HepG2 (cell line): ENCODE data around the gene NXPH1. TPM values are rescaled to one million over a fixed set of nuclear protein-coding genes. Genes with fewer than 3 reads are reported as not detected.

ENCODE experiments used
- ATAC-seq: fragments of 200-7000 bp; cut with Tn5 transposase; 3 replicates; pipeline ENCODE4 v1.9.1; 2020; ENCODE audit warnings: mild to moderate bottlenecking, moderate library complexity
- BruUV-seq: library from RNA; stranded (reverse); fragments of 400-500 nt; replicated peaks from 2 replicates; lab custom pipeline; 2021; lab: Mats Ljungman, UMichigan
- CTCF ChIA-PET: fragments of 300-600 bp; formaldehyde crosslinking; extraction: SDS; loops from one replicate; lab custom pipeline; 2021; ENCODE audit warnings: low total read pairs, inconsistent platforms, low intra/inter-chr PET ratio; lab: Yijun Ruan, JAX
- POLR2A ChIA-PET: fragments of 350-600 bp; sonication (Branson Sonifier 250); formaldehyde crosslinking; loops from one replicate; lab custom pipeline; 2020; ENCODE audit warnings: antibody characterized with exemption, inconsistent platforms; lab: Yijun Ruan, JAX
- DNase-seq: peaks from one replicate; pipeline ENCODE4 v3.0.0-alpha.2; 2015; ENCODE audit warnings: low spot score
- FAIRE-seq: peaks from 3 replicates; lab custom pipeline; 2011; peaks lifted over from hg19 to GRCh38; lab: Jason Lieb, UNC
- H2AFZ ChIP-seq: one replicate; pipeline ENCODE4 v1.6.1; 2011; ENCODE audit warnings: low read length, inconsistent platforms
- H3K27ac ChIP-seq: fragments of 300-600 bp; 3 replicates; pipeline ENCODE4 v1.8.0; 2011; ENCODE audit warnings: mixed run types, mild to moderate bottlenecking, mixed read lengths, low read length, inconsistent platforms; ENCODE audit not compliant: insufficient read depth; ENCODE audit errors: extremely low read length
- H3K27me3 ChIP-seq, 2 experiments: fragments of 200-600 bp in 1 of 2; 2 replicates in 1 of 2; 3 replicates in 1 of 2; pipeline versions ENCODE4 v1.6.0 to v1.8.0; 2011; ENCODE audit warnings: low read length in 2 of 2, mild to moderate bottlenecking in 2 of 2, moderate library complexity in 2 of 2, inconsistent platforms in 1 of 2; ENCODE audit not compliant: insufficient read depth in 2 of 2, control insufficient read depth in 1 of 2
- H3K36me3 ChIP-seq, 2 experiments: fragments of 200-600 bp in 1 of 2; replicated peaks in 1 of 2; 2 replicates in 1 of 2; 3 replicates in 1 of 2; pipeline versions ENCODE4 v1.5.1 to v1.8.0; 2011; ENCODE audit warnings: low read length in 2 of 2, inconsistent platforms in 1 of 2; ENCODE audit not compliant: insufficient read depth in 2 of 2, control insufficient read depth in 1 of 2
- H3K4me1 ChIP-seq: 2 replicates; pipeline ENCODE4 v1.5.1; 2012; ENCODE audit warnings: low read length, inconsistent platforms; ENCODE audit not compliant: insufficient read depth
- H3K4me2 ChIP-seq: 2 replicates; pipeline ENCODE4 v1.6.0; 2011; ENCODE audit warnings: low read depth, low read length, inconsistent platforms
- H3K4me3 ChIP-seq, 3 experiments: fragments of 200-600 bp in 1 of 3; sonication (generic), shearing (Covaris generic) in 1 of 3; replicated peaks in 1 of 3; 2 replicates each; pipeline ENCODE4 v1.5.1; 2011 to 2016; ENCODE audit warnings: low read length in 3 of 3, inconsistent platforms in 2 of 3, low read depth in 2 of 3, mild to moderate bottlenecking in 2 of 3, control low read depth in 1 of 3, mixed read lengths in 1 of 3; ENCODE audit not compliant: insufficient read depth in 1 of 3
- H3K79me2 ChIP-seq: one replicate; pipeline ENCODE4 v1.6.1; 2011; ENCODE audit warnings: low read length, inconsistent platforms; ENCODE audit not compliant: insufficient read depth
- H3K9ac ChIP-seq: 2 replicates; pipeline ENCODE4 v1.6.0; 2011; ENCODE audit warnings: mild to moderate bottlenecking, low read depth, low read length, inconsistent platforms; ENCODE audit not compliant: insufficient read depth
- H3K9me3 ChIP-seq: 2 replicates; pipeline ENCODE4 v1.5.1; 2012; ENCODE audit warnings: mild to moderate bottlenecking, low read length
- H4K20me1 ChIP-seq: 2 replicates; pipeline ENCODE4 v1.6.0; 2011; ENCODE audit warnings: inconsistent platforms, mild to moderate bottlenecking, low read length, moderate library complexity; ENCODE audit not compliant: insufficient read depth
- FOXC1 ChIP-seq: sonication (generic); formaldehyde crosslinking; IDR thresholded peaks from 2 replicates; pipeline ENCODE4 v1.8.0; 2022; ENCODE audit warnings: mild to moderate bottlenecking, missing genetic modification reagents, borderline replicate concordance
- HNRNPL ChIP-seq: fragments of 200-400 bp; formaldehyde crosslinking; IDR thresholded peaks from 2 replicates; pipeline ENCODE4 v1.6.1; 2017; ENCODE audit warnings: mild to moderate bottlenecking, low read depth, low read length
- IRX3 ChIP-seq: sonication (generic); formaldehyde crosslinking; IDR thresholded peaks from 2 replicates; pipeline ENCODE4 v1.8.1; 2023; ENCODE audit warnings: mild to moderate bottlenecking, low read depth, missing genetic modification reagents, borderline replicate concordance
- JUND ChIP-seq: sonication (generic); formaldehyde crosslinking; IDR thresholded peaks from 2 replicates; pipeline ENCODE4 v1.8.0; 2022; ENCODE audit warnings: mild to moderate bottlenecking, missing genetic modification reagents
- KAT7 ChIP-seq: IDR thresholded peaks from 2 replicates; pipeline ENCODE4 v1.6.1; 2018; ENCODE audit warnings: borderline replicate concordance, missing compliant biosample characterization
- KLF15 ChIP-seq: sonication (generic); formaldehyde crosslinking; IDR thresholded peaks from 2 replicates; pipeline ENCODE4 v1.8.1; 2023; ENCODE audit warnings: borderline replicate concordance, mild to moderate bottlenecking, inconsistent platforms, missing genetic modification reagents, mixed read lengths
- NFYB ChIP-seq: sonication (generic); formaldehyde crosslinking; IDR thresholded peaks from 2 replicates; pipeline ENCODE4 v1.4.0; 2020; ENCODE audit warnings: missing genetic modification reagents
- SAFB2 ChIP-seq: sonication (generic); formaldehyde crosslinking; IDR thresholded peaks from 2 replicates; pipeline ENCODE4 v1.5.1; 2020; ENCODE audit warnings: missing genetic modification reagents, low read depth, mild to moderate bottlenecking, borderline replicate concordance
- ZBTB42 ChIP-seq: sonication (generic); formaldehyde crosslinking; IDR thresholded peaks from 2 replicates; pipeline ENCODE4 v1.5.0; 2020; ENCODE audit warnings: mild to moderate bottlenecking, missing genetic modification reagents
- ZNF251 ChIP-seq: sonication (generic); formaldehyde crosslinking; IDR thresholded peaks from 2 replicates; pipeline ENCODE4 v1.9.0; 2021; ENCODE audit warnings: mild to moderate bottlenecking, missing genetic modification reagents
- ZNF263 ChIP-seq: sonication (generic); formaldehyde crosslinking; IDR thresholded peaks from 2 replicates; pipeline ENCODE4 v1.4.0; 2020; ENCODE audit warnings: missing genetic modification reagents
- ZNF264 ChIP-seq: sonication (generic); formaldehyde crosslinking; IDR thresholded peaks from 2 replicates; pipeline ENCODE4 v1.4.0; 2020; ENCODE audit warnings: missing genetic modification reagents
- ZNF34 ChIP-seq: sonication (generic); formaldehyde crosslinking; IDR thresholded peaks from 2 replicates; pipeline ENCODE4 v1.4.0; 2020; ENCODE audit warnings: mild to moderate bottlenecking, missing genetic modification reagents, borderline replicate concordance
- ZNF430 ChIP-seq: sonication (generic); formaldehyde crosslinking; IDR thresholded peaks from 2 replicates; pipeline ENCODE4 v1.9.0; 2021; ENCODE audit warnings: mild to moderate bottlenecking, missing genetic modification reagents
- ZNF44 ChIP-seq: sonication (generic); formaldehyde crosslinking; IDR thresholded peaks from 2 replicates; pipeline ENCODE4 v1.5.1; 2020; ENCODE audit warnings: mild to moderate bottlenecking, missing genetic modification reagents
- ZNF530 ChIP-seq: sonication (generic); formaldehyde crosslinking; IDR thresholded peaks from 2 replicates; pipeline ENCODE4 v1.5.0; 2020; ENCODE audit warnings: low read depth, mild to moderate bottlenecking, missing genetic modification reagents
- ZNF615 ChIP-seq: sonication (generic); formaldehyde crosslinking; IDR thresholded peaks from 2 replicates; pipeline ENCODE4 v1.5.0; 2020; ENCODE audit warnings: mild to moderate bottlenecking, missing genetic modification reagents, borderline replicate concordance
- ZNF724P ChIP-seq: sonication (generic); formaldehyde crosslinking; IDR thresholded peaks from 2 replicates; pipeline ENCODE4 v1.8.0; 2022; ENCODE audit warnings: missing genetic modification reagents, borderline replicate concordance
- ZNF747 ChIP-seq: sonication (generic); formaldehyde crosslinking; IDR thresholded peaks from 2 replicates; pipeline ENCODE4 v1.8.1; 2023; ENCODE audit warnings: missing genetic modification reagents, mild to moderate bottlenecking, borderline replicate concordance
- WGBS: methylation state at CpG from one replicate; pipeline ENCODE4 v1.1.6; 2017; ENCODE audit warnings: low lambda C conversion rate; 5-methylcytosine and 5-hydroxymethylcytosine counted together
- in situ Hi-C: cut with HindIII; loops from 2 replicates; pipeline ENCODE4 v1.10.0; 2017; ENCODE audit warnings: low pct_unique_long_range_greater_than_20kb; ENCODE audit not compliant: extremely low pct_ligation_motif_present
- intact Hi-C: fragments of 100-400 bp; cut with micrococcal nuclease; formaldehyde crosslinking; loops from one replicate; pipeline ENCODE4 v1.10.0; 2022; ENCODE audit not compliant: unreplicated experiment
- polyA plus RNA-seq, 8 experiments: library from polyadenylated mRNA; depleted of rRNA in 3 of 8; stranded (reverse) in 7 of 8; unstranded in 1 of 8; fragments of >200 nt; fragmentation: Illumina TruSeq in 4 of 8; extraction: Trizol in 4 of 8; gene quantifications; 2 replicates each; pipeline versions ENCODE4 v1.2.1 to v1.2.3, GENCODE V29; 2011 to 2016; ENCODE audit warnings: low read depth in 4 of 8, missing spikeins in 1 of 8, mixed read lengths in 1 of 8; ENCODE audit not compliant: insufficient read depth in 1 of 8
- total RNA-seq, 5 experiments: library from RNA; depleted of rRNA; stranded (reverse); fragments of >200 nt; fragmentation: Illumina TruSeq; extraction: Trizol; gene quantifications; 2 replicates each; pipeline ENCODE4 v1.2.3, GENCODE V29; 2016; ENCODE audit warnings: low read depth in 1 of 5
- TF ChIP-seq, protein P1 (sequence below): sonication (generic); formaldehyde crosslinking; IDR thresholded peaks from 2 replicates; pipeline ENCODE4 v1.4.0; 2020; ENCODE audit warnings: missing genetic modification reagents
- TF ChIP-seq, protein P2 (sequence below): sonication (generic); formaldehyde crosslinking; conservative IDR thresholded peaks from 2 replicates; pipeline ENCODE4 v1.8.1; 2023; ENCODE audit warnings: missing genetic modification reagents

Gene NXPH1
- total and polyA plus RNA-seq, 2 of the 13 experiments (the other 11 are each of a cell fraction or from before 2014, with no cell fraction given): not detected

DNA sequence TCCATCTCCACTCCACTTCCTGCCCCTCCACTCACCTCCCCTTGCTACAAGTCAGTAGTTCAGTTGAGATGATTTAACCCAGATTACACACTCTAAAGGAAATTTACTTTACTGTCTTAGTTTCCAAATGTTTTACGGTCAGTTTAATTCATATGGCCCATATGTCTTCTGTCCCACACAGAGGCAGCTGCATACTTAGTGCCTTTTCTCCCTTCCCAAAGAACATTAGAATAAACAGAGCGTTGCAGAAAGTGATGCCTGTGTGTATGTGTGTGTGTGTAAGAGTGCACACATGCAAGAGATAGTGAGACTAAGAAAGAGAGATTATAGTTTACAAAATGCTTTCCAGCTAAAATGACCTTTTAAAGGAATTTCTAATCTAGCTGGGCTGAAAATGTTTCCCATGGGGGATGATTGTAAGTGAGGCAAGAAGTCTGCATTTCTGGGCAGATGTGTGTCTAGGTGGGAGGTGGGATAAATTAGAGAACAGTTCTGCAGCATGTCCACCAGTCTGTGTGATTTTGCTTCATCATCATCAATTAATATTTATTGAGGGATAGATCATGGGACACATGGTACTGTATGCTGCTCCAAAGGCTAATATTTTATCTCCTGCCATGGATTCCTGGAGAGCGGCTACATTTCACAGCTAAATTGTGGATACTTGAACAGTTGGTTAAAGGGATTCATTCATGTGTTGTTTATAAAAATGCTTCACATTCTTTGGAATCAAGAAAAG, 81.5 kb downstream of the NXPH1 start (continued):
- TF ChIP-seq IRX3 (CRISPR knock-in tag): no peak
- no peak for TF ChIP-seq KLF15 (CRISPR knock-in tag)
- TF ChIP-seq ZNF44 (CRISPR knock-in tag): no peak
- no peak for TF ChIP-seq SAFB2 (CRISPR knock-in tag)
- no peak for TF ChIP-seq HNRNPL
- TF ChIP-seq, protein P1, sequence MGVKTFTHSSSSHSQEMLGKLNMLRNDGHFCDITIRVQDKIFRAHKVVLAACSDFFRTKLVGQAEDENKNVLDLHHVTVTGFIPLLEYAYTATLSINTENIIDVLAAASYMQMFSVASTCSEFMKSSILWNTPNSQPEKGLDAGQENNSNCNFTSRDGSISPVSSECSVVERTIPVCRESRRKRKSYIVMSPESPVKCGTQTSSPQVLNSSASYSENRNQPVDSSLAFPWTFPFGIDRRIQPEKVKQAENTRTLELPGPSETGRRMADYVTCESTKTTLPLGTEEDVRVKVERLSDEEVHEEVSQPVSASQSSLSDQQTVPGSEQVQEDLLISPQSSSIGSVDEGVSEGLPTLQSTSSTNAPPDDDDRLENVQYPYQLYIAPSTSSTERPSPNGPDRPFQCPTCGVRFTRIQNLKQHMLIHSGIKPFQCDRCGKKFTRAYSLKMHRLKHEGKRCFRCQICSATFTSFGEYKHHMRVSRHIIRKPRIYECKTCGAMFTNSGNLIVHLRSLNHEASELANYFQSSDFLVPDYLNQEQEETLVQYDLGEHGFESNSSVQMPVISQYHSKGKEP (CRISPR knock-in tag): no peak

DNA sequence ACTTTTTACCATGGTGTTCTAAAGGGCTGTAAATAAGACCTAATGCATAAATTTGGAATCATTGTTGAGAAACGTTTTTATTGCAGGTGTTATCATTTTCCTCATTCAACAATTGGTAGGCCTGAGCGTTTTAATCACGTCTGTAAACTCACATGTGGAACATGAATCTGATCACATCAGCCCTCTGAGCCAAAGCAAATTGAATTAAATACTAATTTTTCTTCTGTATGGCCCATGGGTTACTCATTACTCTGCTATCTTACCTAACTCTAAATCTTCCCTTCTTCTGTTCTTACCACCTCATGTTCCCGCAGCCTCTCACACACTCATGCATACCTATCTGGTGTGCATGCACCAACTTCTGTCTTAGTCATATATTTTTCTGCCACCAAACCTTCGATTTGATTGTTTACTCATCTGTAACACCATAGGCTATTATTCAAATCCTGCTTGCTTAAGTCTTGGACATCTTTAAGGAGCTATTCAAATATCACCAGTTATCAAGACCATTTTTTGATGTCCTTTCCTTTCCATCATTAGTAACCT, 82.3 kb downstream of the NXPH1 start:
- TF ChIP-seq ZNF530: no peak
- TF ChIP-seq ZBTB42: no peak
- no peak for TF ChIP-seq HNRNPL
- TF ChIP-seq, protein P2, sequence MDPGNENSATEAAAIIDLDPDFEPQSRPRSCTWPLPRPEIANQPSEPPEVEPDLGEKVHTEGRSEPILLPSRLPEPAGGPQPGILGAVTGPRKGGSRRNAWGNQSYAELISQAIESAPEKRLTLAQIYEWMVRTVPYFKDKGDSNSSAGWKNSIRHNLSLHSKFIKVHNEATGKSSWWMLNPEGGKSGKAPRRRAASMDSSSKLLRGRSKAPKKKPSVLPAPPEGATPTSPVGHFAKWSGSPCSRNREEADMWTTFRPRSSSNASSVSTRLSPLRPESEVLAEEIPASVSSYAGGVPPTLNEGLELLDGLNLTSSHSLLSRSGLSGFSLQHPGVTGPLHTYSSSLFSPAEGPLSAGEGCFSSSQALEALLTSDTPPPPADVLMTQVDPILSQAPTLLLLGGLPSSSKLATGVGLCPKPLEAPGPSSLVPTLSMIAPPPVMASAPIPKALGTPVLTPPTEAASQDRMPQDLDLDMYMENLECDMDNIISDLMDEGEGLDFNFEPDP (CRISPR knock-in tag): no peak
- TF ChIP-seq ZNF615 (CRISPR knock-in tag): no peak
- no peak for TF ChIP-seq ZNF251
- TF ChIP-seq NFYB (CRISPR knock-in tag): no peak
- no peak for TF ChIP-seq KAT7 (CRISPR knock-in tag)
- no peak for TF ChIP-seq ZNF724P (CRISPR knock-in tag)
- TF ChIP-seq ZNF430 (CRISPR knock-in tag): no peak
- TF ChIP-seq ZNF264 (CRISPR knock-in tag): no peak
- no peak for TF ChIP-seq ZNF34 (CRISPR knock-in tag)
- TF ChIP-seq JUND (CRISPR knock-in tag): no peak
- TF ChIP-seq FOXC1: no peak
- TF ChIP-seq ZNF263 (CRISPR knock-in tag): no peak
- no peak for TF ChIP-seq ZNF747 (CRISPR knock-in tag)
- Histone ChIP-seq H3K9ac (no peak overlapping the region), H4K20me1 (no peaks in the 10 kb centered on the region), H3K27me3 (no peaks in the 10 kb centered on the region), H2AFZ (no peak overlapping the region), H3K27ac (no peak overlapping the region), H3K79me2 (no peaks in the 10 kb centered on the region), H3K4me1 (no peaks in the 10 kb centered on the region), H3K4me3 (no peak overlapping the region), H3K36me3 (no peaks in the 10 kb centered on the region), H3K9me3 (no peaks in the 10 kb centered on the region), H3K4me2 (no peak overlapping the region)
- intact Hi-C loops: no loop called here
- in situ Hi-C loops: no loop called here
- no peak for DNase-seq
- no peak for ATAC-seq
- ChIA-PET POLR2A (no interaction called here), CTCF (no interaction called here)
- BruUV-seq: no TSS peak
- 1% methylated on average over 5 of the region's 5 CpGs for WGBS
- FAIRE-seq: no peak
